Upper lobe of left lung (tissue), 4 donors: ENCODE data around the gene PEPD.

ENCODE experiments used
- EP300 ChIP-seq, 4 donors: sonication (generic); formaldehyde crosslinking; IDR thresholded peaks; one replicate each; pipeline ENCODE4 v1.5.1; 2017; ENCODE audit warnings: antibody characterized with exemption in 4 of 4, control low read depth in 2 of 4
- POLR2A ChIP-seq, 4 donors: fragments of 450-650 bp; IDR thresholded peaks; one replicate each; pipeline ENCODE4 v1.5.1; 2016 to 2017; ENCODE audit warnings: antibody characterized with exemption in 4 of 4, mild to moderate bottlenecking in 2 of 4
- POLR2AphosphoS5 ChIP-seq, 2 donors: sonication (generic); formaldehyde crosslinking; IDR thresholded peaks; one replicate each; pipeline ENCODE4 v1.5.1; 2017; ENCODE audit warnings: antibody characterized with exemption in 2 of 2
- TF ChIP-seq, protein P1 (sequence below), 6 experiments: fragments of 450-650 bp in 4 of 6; fragments of 200-600 bp in 2 of 6; sonication (generic) in 2 of 6; IDR thresholded peaks; one replicate each; pipeline ENCODE4 v1.5.1; 2016 to 2019; ENCODE audit warnings: antibody characterized with exemption in 6 of 6

DNA sequence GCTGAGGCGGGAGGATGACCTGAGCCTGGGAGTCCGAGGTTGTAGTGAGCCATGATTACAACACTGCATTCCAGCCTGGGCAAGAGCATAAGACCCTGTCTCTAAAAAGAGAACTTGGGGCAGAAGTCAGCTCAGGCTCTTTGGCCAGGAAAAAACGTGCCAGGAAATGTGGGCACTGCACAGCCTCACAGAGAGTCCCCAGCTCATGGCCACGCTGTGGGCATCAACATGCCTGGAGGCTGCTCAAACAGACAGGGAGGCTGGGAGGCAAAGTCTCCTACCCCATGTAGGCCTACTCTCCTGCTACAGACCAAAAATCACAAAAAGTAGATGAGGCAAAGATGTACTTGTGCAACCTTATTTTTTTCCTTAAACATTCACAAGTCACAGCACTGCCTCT is 49.4 kb downstream of the PEPD start:
- TF ChIP-seq, protein P1, sequence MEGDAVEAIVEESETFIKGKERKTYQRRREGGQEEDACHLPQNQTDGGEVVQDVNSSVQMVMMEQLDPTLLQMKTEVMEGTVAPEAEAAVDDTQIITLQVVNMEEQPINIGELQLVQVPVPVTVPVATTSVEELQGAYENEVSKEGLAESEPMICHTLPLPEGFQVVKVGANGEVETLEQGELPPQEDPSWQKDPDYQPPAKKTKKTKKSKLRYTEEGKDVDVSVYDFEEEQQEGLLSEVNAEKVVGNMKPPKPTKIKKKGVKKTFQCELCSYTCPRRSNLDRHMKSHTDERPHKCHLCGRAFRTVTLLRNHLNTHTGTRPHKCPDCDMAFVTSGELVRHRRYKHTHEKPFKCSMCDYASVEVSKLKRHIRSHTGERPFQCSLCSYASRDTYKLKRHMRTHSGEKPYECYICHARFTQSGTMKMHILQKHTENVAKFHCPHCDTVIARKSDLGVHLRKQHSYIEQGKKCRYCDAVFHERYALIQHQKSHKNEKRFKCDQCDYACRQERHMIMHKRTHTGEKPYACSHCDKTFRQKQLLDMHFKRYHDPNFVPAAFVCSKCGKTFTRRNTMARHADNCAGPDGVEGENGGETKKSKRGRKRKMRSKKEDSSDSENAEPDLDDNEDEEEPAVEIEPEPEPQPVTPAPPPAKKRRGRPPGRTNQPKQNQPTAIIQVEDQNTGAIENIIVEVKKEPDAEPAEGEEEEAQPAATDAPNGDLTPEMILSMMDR (IDR thresholded peaks at IDR 0.05), result no peak
- TF ChIP-seq POLR2A (IDR thresholded peaks at IDR 0.05) (no peak), EP300 (IDR thresholded peaks at IDR 0.05) (no peak), POLR2AphosphoS5 (IDR thresholded peaks at IDR 0.05) (no peak)
